HEK293 (cell line): ENCODE results near the gene GTF2IRD1.

Experiments used
- CTCF ChIA-PET: fragments of 350-600 bp; formaldehyde crosslinking; extraction: SDS; loops from one replicate; lab custom pipeline; 2021; ENCODE audit warnings: antibody characterized with exemption; lab: Yijun Ruan, JAX
- POLR2A ChIA-PET: fragments of 300-600 bp; formaldehyde crosslinking; extraction: SDS; loops from one replicate; lab custom pipeline; 2020; ENCODE audit warnings: antibody characterized with exemption, inconsistent platforms; lab: Yijun Ruan, JAX
- H3K27ac ChIP-seq: fragments of 200-500 bp; sonication (Bioruptor generic); 2 replicates; pipeline ENCODE4 v1.5.1; 2014; ENCODE audit warnings: low read depth, low read length, control low read depth, inconsistent platforms; ENCODE audit errors: extremely low read depth
- H3K36me3 ChIP-seq, 2 experiments: fragments of 200-500 bp in 1 of 2; sonication (Bioruptor generic) in 1 of 2; 1 replicate in 1 of 2; 2 replicates in 1 of 2; pipeline ENCODE4 v1.5.1; 2014 to 2017; ENCODE audit warnings: inconsistent platforms in 2 of 2, low read length in 2 of 2; ENCODE audit not compliant: control insufficient read depth in 2 of 2, insufficient read depth in 1 of 2
- H3K4me1 ChIP-seq: fragments of 200-500 bp; sonication (Bioruptor generic); 2 replicates; pipeline ENCODE4 v1.5.1; 2014; ENCODE audit warnings: mild to moderate bottlenecking, low read length, inconsistent platforms; ENCODE audit not compliant: control insufficient read depth, insufficient read depth
- H3K4me3 ChIP-seq: 2 replicates; pipeline ENCODE4 v1.5.1; 2011; ENCODE audit warnings: low read depth, mild to moderate bottlenecking, control low read depth, low read length, moderate library complexity
- H3K9me3 ChIP-seq: fragments of 200-500 bp; sonication (Bioruptor generic); 2 replicates; pipeline ENCODE4 v1.5.1; 2014; ENCODE audit warnings: low read depth, low read length, inconsistent platforms; ENCODE audit not compliant: control insufficient read depth, insufficient read depth
- KLF1 ChIP-seq: fragments of 450-650 bp; formaldehyde crosslinking; IDR thresholded peaks from 2 replicates; pipeline ENCODE4 v1.5.1; 2016; ENCODE audit warnings: missing biosample characterization, missing genetic modification characterization
- KLF7 ChIP-seq: fragments of 450-650 bp; formaldehyde crosslinking; IDR thresholded peaks from 2 replicates; pipeline ENCODE4 v1.5.1; 2016; ENCODE audit warnings: missing biosample characterization, missing genetic modification characterization, borderline replicate concordance
- REPIN1 ChIP-seq: fragments of 450-650 bp; formaldehyde crosslinking; IDR thresholded peaks from 2 replicates; pipeline ENCODE4 v1.5.1; 2017; ENCODE audit warnings: missing biosample characterization, missing genetic modification characterization, low read depth
- TRIM28 ChIP-seq: IDR thresholded peaks from 2 replicates; pipeline ENCODE4 v1.6.1; 2011; ENCODE audit warnings: low read length, control low read depth, borderline replicate concordance
- TSHZ1 ChIP-seq: fragments of 450-650 bp; formaldehyde crosslinking; IDR thresholded peaks from 2 replicates; pipeline ENCODE4 v1.5.1; 2016; ENCODE audit warnings: missing biosample characterization, missing genetic modification characterization, borderline replicate concordance
- ZBTB10 ChIP-seq: fragments of 450-650 bp; formaldehyde crosslinking; IDR thresholded peaks from 2 replicates; pipeline ENCODE4 v1.5.1; 2016; ENCODE audit warnings: missing biosample characterization, missing genetic modification characterization
- ZBTB17 ChIP-seq: fragments of 450-650 bp; formaldehyde crosslinking; IDR thresholded peaks from 2 replicates; pipeline ENCODE4 v1.5.1; 2016; ENCODE audit warnings: missing biosample characterization, missing genetic modification characterization
- ZNF10 ChIP-seq: fragments of 450-650 bp; formaldehyde crosslinking; IDR thresholded peaks from 2 replicates; pipeline ENCODE4 v1.5.1; 2017; ENCODE audit warnings: missing biosample characterization, missing genetic modification characterization
- ZNF155 ChIP-seq: fragments of 450-650 bp; formaldehyde crosslinking; IDR thresholded peaks from 2 replicates; pipeline ENCODE4 v1.5.1; 2016; ENCODE audit warnings: missing biosample characterization, missing genetic modification characterization
- ZNF16 ChIP-seq: fragments of 450-650 bp; formaldehyde crosslinking; IDR thresholded peaks from 2 replicates; pipeline ENCODE4 v1.5.1; 2016; ENCODE audit warnings: low read depth, missing biosample characterization, missing genetic modification characterization
- ZNF19 ChIP-seq: fragments of 450-650 bp; formaldehyde crosslinking; IDR thresholded peaks from 2 replicates; pipeline ENCODE4; 2016; ENCODE audit warnings: missing biosample characterization, missing genetic modification characterization, low read depth
- ZNF23 ChIP-seq: fragments of 450-650 bp; formaldehyde crosslinking; IDR thresholded peaks from 2 replicates; pipeline ENCODE4 v1.5.1; 2016; ENCODE audit warnings: missing biosample characterization, missing genetic modification characterization, borderline replicate concordance
- ZNF324 ChIP-seq: fragments of 450-650 bp; formaldehyde crosslinking; IDR thresholded peaks from 2 replicates; pipeline ENCODE4 v1.5.1; 2016; ENCODE audit warnings: missing biosample characterization, missing genetic modification characterization
- ZNF416 ChIP-seq: fragments of 450-650 bp; formaldehyde crosslinking; IDR thresholded peaks from 2 replicates; pipeline ENCODE4 v1.5.1; 2016; ENCODE audit warnings: missing biosample characterization, missing genetic modification characterization
- ZNF514 ChIP-seq: fragments of 450-650 bp; formaldehyde crosslinking; IDR thresholded peaks from 2 replicates; pipeline ENCODE4 v1.5.1; 2016; ENCODE audit warnings: missing biosample characterization, missing genetic modification characterization
- ZNF521 ChIP-seq: fragments of 450-650 bp; formaldehyde crosslinking; IDR thresholded peaks from 2 replicates; pipeline ENCODE4 v1.5.1; 2017; ENCODE audit warnings: missing biosample characterization, mild to moderate bottlenecking, missing genetic modification characterization
- ZNF596 ChIP-seq: fragments of 450-650 bp; IDR thresholded peaks from 2 replicates; pipeline ENCODE4 v1.5.0; 2018; ENCODE audit warnings: missing biosample characterization, mild to moderate bottlenecking, missing genetic modification characterization, moderate library complexity
- ZNF621 ChIP-seq: fragments of 450-650 bp; formaldehyde crosslinking; IDR thresholded peaks from 2 replicates; pipeline ENCODE4 v1.5.1; 2017; ENCODE audit warnings: missing biosample characterization, missing genetic modification characterization
- ZNF677 ChIP-seq: fragments of 450-650 bp; IDR thresholded peaks from 2 replicates; pipeline ENCODE4 v1.5.0; 2018; ENCODE audit warnings: missing biosample characterization, mild to moderate bottlenecking, missing genetic modification characterization, moderate library complexity
- ZNF837 ChIP-seq: fragments of 450-650 bp; formaldehyde crosslinking; IDR thresholded peaks from 2 replicates; pipeline ENCODE4 v1.5.1; 2016; ENCODE audit warnings: missing biosample characterization, missing genetic modification characterization

GTF2IRD1 gene

GRCh38 chr7:74494076-74494548 is 40.4 kb downstream of the GTF2IRD1 start:
- ChIA-PET POLR2A (interaction anchor here (0.6 kb wide), 1 partner anchor 62 kb away, joined by 3 read pairs; no protein-coding TSS in a partner anchor), CTCF (interaction anchor here (0.9 kb wide), 1 partner anchor 45 kb away, joined by 3 read pairs; no protein-coding TSS in a partner anchor)
- Histone ChIP-seq H3K27ac (no peak overlapping the region), H3K9me3 (no peaks in the 10 kb centered on the region), H3K4me1 (no peaks in the 10 kb centered on the region), H3K36me3 (peaks cover 0 to under 1% of the 10 kb centered on the region in 2 experiments; a peak in 2 of 3 replicates), H3K4me3 (no peak overlapping the region)
- no peak for TF ChIP-seq ZNF596 (tag by site-specific recombination)
- TF ChIP-seq REPIN1 (tag by site-specific recombination) = no peak
- no peak for TF ChIP-seq TSHZ1 (tag by site-specific recombination)
- TF ChIP-seq ZNF155 = no peak
- no peak for TF ChIP-seq ZNF10 (tag by site-specific recombination)
- TF ChIP-seq ZNF16 (tag by site-specific recombination) = no peak
- no peak for TF ChIP-seq ZBTB10 (tag by site-specific recombination)
- TF ChIP-seq KLF7 (tag by site-specific recombination) = no peak
- no peak for TF ChIP-seq ZNF514 (tag by site-specific recombination)
- no peak for TF ChIP-seq ZNF19 (tag by site-specific recombination)
- TF ChIP-seq ZNF837 (tag by site-specific recombination) = no peak
- no peak for TF ChIP-seq ZBTB17
- no peak for TF ChIP-seq ZNF677
- no peak for TF ChIP-seq TRIM28
- TF ChIP-seq ZNF621 (tag by site-specific recombination) = no peak
- TF ChIP-seq ZNF324 (tag by site-specific recombination) = no peak
- TF ChIP-seq KLF1 (tag by site-specific recombination) = no peak
- no peak for TF ChIP-seq ZNF521 (tag by site-specific recombination)
- no peak for TF ChIP-seq ZNF23 (tag by site-specific recombination)
- TF ChIP-seq ZNF416 (tag by site-specific recombination) = no peak
